TTC549 (cell line): ENCODE data around the gene LYAR.

Experiments
- FAIRE-seq: peaks from 2 replicates; lab custom pipeline; 2012; peaks lifted over from hg19 to GRCh38; lab: Jason Lieb, UNC

The LYAR gene

GRCh38 chr4:4316150-4316495, 26.2 kb upstream of the LYAR start:
- FAIRE-seq = no peak

DNA sequence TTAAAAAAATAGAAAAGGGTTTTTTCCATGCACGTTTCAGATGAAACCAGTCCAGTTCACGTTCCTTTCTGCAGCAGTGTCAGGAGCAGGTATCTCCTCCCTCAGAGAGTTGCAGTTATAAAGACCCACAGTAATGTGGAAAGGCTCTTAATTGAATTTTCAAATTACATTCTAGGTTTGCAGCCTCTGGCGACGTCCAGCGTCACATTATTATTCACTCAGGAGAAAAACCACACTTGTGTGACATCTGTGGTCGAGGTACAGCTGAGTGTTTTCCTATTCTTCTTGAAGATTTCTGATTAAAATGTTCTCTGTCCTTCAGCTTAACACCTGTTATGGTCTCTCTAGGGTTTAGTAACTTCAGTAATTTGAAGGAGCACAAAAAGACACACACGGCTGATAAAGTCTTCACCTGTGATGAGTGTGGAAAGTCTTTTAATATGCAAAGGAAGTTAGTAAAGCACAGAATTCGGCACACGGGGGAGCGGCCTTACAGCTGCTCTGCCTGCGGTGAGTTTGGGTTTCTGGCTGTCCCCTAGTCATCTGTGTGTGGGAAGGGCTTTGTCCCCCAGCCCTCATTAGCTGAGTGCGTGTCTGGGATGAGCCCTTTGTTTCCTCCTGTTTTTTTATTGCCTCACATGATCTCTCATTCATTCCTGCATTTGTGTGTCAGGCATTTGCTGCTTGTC, 25.7 kb upstream of the LYAR start:
- no peak for FAIRE-seq

DNA sequence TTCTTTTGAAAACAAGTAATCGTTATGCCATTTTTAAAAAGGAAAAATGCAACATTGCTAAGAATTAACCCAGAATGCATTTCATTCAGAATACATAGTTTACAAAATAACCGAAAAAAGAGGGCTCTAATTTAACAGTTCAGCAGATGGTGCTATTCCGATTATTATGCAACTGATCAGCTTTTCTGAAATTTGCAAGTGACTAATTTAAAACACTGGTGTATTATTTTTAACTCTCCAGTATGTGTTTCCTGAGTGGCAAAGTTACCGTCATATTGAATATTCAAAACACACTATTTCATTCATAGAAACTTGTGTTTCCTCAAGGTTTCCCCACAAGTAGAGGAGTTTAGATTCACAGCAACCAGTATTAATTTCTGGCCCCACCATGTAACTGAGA, 21.2 kb upstream of the LYAR start:
- no peak for FAIRE-seq

GRCh38 chr4:4308800-4309441, 19.0 kb upstream of the LYAR start:
- no peak for FAIRE-seq

- FAIRE-seq = no peak
These were observed 17.0 kb upstream of the LYAR start for GRCh38 chr4:4306920-4307319.

DNA sequence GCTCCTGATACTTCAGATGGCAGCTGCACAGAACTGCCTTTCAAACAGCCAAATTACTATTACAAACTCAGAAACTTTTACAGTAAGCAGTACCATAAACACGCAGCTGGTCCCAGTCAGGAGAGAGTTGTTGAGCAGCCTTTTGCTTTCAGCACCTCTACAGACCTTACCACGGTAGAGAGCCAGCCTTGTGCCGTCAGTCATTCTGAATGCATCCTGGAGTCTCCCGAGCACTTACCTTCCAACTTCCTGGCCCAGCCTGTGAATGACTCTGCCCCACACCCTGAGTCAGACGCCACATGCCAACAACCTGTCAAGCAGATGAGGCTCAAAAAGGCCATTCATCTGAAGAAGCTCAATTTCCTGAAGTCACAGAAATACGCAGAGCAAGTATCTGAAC, 12.5 kb upstream of the LYAR start:
- no peak for FAIRE-seq

- no peak for FAIRE-seq
These were observed 12.0 kb upstream of the LYAR start for GRCh38 chr4:4302001-4302400.

DNA sequence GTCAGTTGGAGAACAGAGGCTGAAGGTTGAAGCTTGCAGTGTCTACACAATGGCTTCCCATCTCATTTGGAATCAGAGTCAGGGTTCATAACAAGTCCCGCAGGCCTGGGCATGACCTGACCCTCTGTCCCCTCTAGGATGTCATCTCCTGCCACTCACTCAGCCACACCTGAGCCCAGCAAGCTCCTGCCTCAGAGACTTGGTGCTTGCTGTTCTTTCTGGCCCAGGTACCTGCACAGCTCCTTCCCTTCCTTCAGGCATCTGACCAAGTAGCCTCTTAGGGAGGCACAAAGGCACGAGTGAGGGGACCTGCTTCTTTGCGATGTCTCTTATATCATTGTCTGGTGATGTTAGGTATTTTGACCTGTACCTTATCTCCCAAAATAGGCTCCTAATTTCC, 9.1 kb upstream of the LYAR start:
- no peak for FAIRE-seq

DNA sequence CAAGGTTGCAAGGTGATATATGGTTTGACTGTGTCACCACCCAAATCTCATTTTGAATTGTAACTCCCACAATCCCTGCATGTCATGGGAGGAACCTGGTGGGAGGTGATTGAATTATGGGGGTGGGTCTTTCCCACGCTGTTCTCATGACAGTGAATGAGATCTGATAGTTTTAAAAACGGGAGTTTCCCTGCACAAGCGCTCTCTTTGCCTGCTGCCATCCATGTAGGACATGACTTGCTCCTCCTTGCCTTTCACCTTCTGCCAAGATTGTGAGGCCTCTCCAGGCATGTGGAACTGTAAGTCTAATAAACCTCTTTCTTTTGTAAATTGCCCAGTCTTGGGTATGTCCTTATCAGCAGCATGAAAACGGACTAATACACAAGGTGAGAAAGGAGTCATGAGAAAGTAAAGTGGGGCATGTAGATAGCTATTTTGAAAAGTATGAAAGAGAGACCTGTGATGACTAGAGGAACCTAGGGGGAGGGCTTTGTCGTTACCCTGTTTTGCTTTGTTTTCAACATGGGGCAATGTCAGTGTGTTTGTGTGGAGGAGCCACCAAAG, 6.4 kb upstream of the LYAR start:
- no peak for FAIRE-seq

- no peak for FAIRE-seq
These were observed 3.3 kb upstream of the LYAR start for GRCh38 chr4:4293279-4293678.

DNA sequence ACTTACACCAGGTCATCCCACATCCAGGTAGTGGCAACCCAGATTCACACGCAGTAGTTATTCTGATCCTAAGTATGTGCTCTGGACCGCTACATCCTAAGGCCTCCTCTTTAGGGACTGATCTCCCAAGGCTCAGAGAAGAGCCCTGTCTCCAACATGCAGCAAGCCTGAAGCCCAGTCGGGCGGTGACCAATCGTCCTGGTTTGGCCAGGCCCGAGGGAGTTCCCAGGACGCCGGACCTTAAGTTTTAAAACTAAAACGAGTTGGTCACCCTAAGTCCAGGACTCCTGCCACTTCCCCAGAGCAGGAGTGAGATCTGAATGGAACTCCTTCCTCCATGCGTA, 385 bp downstream of the LYAR start:
- no peak for FAIRE-seq

- FAIRE-seq = no peak
These were observed 899 bp downstream of the LYAR start for GRCh38 chr4:4289055-4289454.

- FAIRE-seq = no peak
These were observed 1.9 kb downstream of the LYAR start for GRCh38 chr4:4288098-4288497.

- FAIRE-seq = no peak
These were observed 4.9 kb downstream of the LYAR start for GRCh38 chr4:4284827-4285618.

DNA sequence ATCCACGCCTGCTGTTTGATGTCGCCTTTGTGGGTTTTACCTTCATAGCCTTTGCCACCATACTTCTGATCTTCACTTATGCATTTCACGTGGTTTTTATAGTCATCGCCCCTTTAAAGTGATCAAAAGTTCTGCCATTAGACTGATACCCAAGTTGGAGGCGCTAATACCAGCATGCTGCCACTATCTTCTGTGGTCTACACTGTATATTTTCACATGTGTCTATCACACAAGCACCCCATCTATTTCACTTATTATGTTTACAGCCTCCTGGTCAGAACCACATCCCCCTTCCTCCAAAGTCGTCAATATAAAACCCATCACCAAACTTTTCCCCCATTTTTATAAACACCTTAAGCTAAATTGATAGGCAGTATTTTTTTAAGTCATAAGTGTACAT, 8.2 kb downstream of the LYAR start:
- FAIRE-seq = no peak

DNA sequence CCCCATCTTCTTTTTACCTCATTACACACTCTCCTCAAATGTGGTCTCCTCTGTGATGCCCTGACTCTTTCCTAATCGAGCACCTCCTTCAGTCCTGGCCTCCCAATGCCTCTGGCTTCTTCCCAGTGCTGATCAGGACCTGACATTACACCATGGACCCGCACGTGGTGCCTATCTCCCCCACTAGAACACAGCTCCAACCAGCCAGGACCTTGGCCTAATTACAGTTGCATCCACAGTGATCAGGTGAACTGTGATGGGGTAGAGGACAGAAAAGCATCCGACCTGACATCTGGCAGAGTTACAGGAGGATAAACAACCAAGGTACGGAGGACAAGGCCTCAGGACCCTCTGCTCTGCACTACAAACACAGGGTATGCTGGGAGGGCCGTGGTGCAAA, 12.4 kb downstream of the LYAR start:
- FAIRE-seq = no peak

GRCh38 chr4:4274226-4274625, 15.7 kb downstream of the LYAR start:
- FAIRE-seq = no peak

GRCh38 chr4:4271912-4272311, 18.0 kb downstream of the LYAR start:
- FAIRE-seq = no peak

DNA sequence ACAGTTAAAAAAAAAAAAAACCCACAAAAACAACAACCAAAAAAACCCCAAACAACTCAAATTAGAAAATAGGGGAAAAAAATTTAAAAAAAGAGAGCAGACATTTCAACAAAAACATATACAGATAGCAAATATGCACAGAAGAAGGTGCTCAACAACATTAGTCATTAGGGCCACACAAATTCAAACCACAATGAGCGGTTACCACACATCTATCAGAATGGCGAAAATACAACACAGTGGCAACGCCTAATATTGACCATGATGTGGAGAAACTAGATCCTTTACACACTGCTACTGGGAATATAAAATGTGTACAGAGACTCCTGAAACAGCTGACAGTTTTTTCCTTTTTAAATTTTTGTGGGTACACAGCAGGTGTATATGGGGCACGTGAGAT, 19.4 kb downstream of the LYAR start:
- FAIRE-seq = no peak

DNA sequence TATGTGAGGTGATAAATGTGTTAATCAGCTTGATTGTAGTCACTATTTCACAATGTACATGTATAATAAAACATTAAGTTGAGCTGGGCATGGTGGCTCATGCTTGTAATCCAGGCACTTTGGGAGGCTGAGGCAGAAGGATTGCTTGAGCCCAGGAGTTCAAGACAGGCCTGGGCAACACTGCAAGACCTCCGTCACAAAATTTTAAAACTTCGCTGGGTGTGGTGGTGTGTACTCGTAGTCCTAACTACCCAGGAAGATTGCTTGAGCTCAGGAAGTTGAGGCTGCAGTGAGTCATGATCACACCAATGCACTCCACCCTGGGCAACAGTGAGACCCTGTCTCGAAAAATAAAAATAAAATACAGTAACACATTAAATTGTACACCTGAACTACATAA, 20.1 kb downstream of the LYAR start:
- no peak for FAIRE-seq

- FAIRE-seq = no peak
These were observed 20.6 kb downstream of the LYAR start for GRCh38 chr4:4269331-4269731.

GRCh38 chr4:4268776-4269175, 21.2 kb downstream of the LYAR start:
- FAIRE-seq = no peak

GRCh38 chr4:4267981-4268380, 22.0 kb downstream of the LYAR start:
- FAIRE-seq = no peak
